T1000 (cell line): ENCODE measurements around the gene TYW1.
A peak's percentile ranks its signal among the peaks of the same experiment; 100 is the strongest.
"Not testable (repeated sequence)": the region's sequence is repeated elsewhere in the genome, so short reads cannot be mapped to it uniquely, and the experiment has no call there.

ENCODE experiments used
- DNase-seq: peaks from one replicate; lab custom pipeline; 2025; ENCODE audit warnings: mixed read lengths; lab: John Stamatoyannopoulos, UW

TYW1 gene

GRCh38 chr7:67191002-67191720 lies 194.5 kb downstream of the TYW1 start:
- not testable (repeated sequence) for DNase-seq

- DNase-seq: not testable (repeated sequence)
These were observed 195.6 kb downstream of the TYW1 start for GRCh38 chr7:67192123-67192702.

- DNase-seq: not testable (repeated sequence)
These were observed 196.4 kb downstream of the TYW1 start for GRCh38 chr7:67192889-67193613.

GRCh38 chr7:67196176-67196575 lies 199.5 kb downstream of the TYW1 start:
- DNase-seq: not testable (repeated sequence)

- not testable (repeated sequence) for DNase-seq
These were observed 202.4 kb downstream of the TYW1 start for GRCh38 chr7:67198865-67199526.

- DNase-seq: not testable (repeated sequence)
These were observed 209.1 kb downstream of the TYW1 start for GRCh38 chr7:67205772-67206171.

GRCh38 chr7:67206452-67206851 lies 209.8 kb downstream of the TYW1 start:
- no peak for DNase-seq

GRCh38 chr7:67208656-67209055 lies 212.0 kb downstream of the TYW1 start:
- DNase-seq: not testable (repeated sequence)

GRCh38 chr7:67209256-67209655 lies 212.6 kb downstream of the TYW1 start:
- no peak for DNase-seq

GRCh38 chr7:67210567-67210966 lies 213.9 kb downstream of the TYW1 start:
- DNase-seq: no peak

- not testable (repeated sequence) for DNase-seq
These were observed 215.2 kb downstream of the TYW1 start for GRCh38 chr7:67211650-67212330.

- not testable (repeated sequence) for DNase-seq
These were observed 216.4 kb downstream of the TYW1 start for GRCh38 chr7:67213038-67213437.

GRCh38 chr7:67223551-67223950 lies 226.9 kb downstream of the TYW1 start:
- peak; percentile 8 for DNase-seq

GRCh38 chr7:67226340-67226907 lies 229.8 kb downstream of the TYW1 start:
- peak; percentile 47 for DNase-seq

GRCh38 chr7:67226967-67227366 lies 230.3 kb downstream of the TYW1 start:
- DNase-seq: not testable (repeated sequence)

GRCh38 chr7:67229018-67229417 lies 232.4 kb downstream of the TYW1 start:
- not testable (repeated sequence) for DNase-seq

GRCh38 chr7:67230029-67230428 lies 233.4 kb downstream of the TYW1 start:
- not testable (repeated sequence) for DNase-seq

- DNase-seq: not testable (repeated sequence)
These were observed 236.9 kb downstream of the TYW1 start for GRCh38 chr7:67233506-67233905.

- DNase-seq: not testable (repeated sequence)
These were observed 239.6 kb downstream of the TYW1 start for GRCh38 chr7:67236216-67236615.

- DNase-seq: not testable (repeated sequence)
These were observed 246.2 kb downstream of the TYW1 start for GRCh38 chr7:67242871-67243270.

GRCh38 chr7:67248364-67248763 lies 251.7 kb downstream of the TYW1 start:
- DNase-seq: not testable (repeated sequence)
